ENCODE data around the gene MYO5B. TPM values are rescaled to one million over a fixed set of nuclear protein-coding genes. Genes with fewer than 3 reads are reported as not detected.

MYO5B gene
- polyA plus RNA-seq, 1 of the 3 experiments (the other 2 are of a cell fraction) = 1.3 TPM

DNA sequence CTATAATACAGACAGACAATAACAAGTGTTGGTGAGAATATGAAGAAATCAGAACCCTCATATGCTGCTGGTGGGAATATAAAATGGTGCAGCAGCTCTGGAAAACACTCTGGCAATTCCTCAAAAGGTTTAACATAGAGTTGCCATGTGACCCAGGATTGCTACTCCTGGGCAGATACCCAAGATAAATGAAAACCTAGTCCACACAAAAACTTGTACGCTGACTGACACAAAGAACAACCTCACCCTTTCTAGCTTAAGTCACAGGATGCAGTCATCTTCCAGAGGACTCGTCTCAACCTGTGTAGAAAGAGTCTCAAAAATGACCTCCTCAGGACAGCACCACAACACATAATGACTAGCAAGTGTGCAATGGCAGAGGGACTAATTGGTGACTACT lies 310.0 kb downstream of the MYO5B start:
- no peak for DNase-seq
- Histone ChIP-seq H3F3A (replicated peaks; ENCODE audit: insufficient read depth) (no peaks in the 10 kb centered on the region), H3K79me2 (ENCODE audit: insufficient read depth) (no peaks in the 10 kb centered on the region), H4K20me1 (ENCODE audit: insufficient read depth) (no peaks in the 10 kb centered on the region), H3K4me1 (ENCODE audit: control insufficient read depth in 1 of 2, insufficient read depth in 2 of 2, low read depth in 1 of 2, low read length in 1 of 2) (no peaks in the 10 kb centered on the region), H3K27me3 (ENCODE audit: insufficient read depth) (no peaks in the 10 kb centered on the region), H3K9me3 (no peaks in the 10 kb centered on the region), H3K9me2 (no peaks in the 10 kb centered on the region), H3K36me3 (replicated peaks in 1 of 2; ENCODE audit: control insufficient read depth in 1 of 2, insufficient read depth in 2 of 2, low read length in 1 of 2) (no peaks in the 10 kb centered on the region), H3K27ac (ENCODE audit: low read depth in 2 of 2, low read length in 1 of 2) (no peak overlapping the region), H3K9ac (no peak overlapping the region), H3K4me2 (no peak overlapping the region), H2AFZ (ENCODE audit: low read depth) (no peak overlapping the region), H3K4me3 (ENCODE audit: low read depth in 2 of 2, low read length in 1 of 2) (no peak overlapping the region)
- POLR2A ChIA-PET = no interaction called here
- CTCF ChIA-PET = interaction anchor here (1.6 kb wide), 1 partner anchor 10 kb away, joined by 4 read pairs; no protein-coding TSS in a partner anchor
- no peak for TF ChIP-seq GATA2 (CRISPR knock-in tag; IDR thresholded peaks at IDR 0.05)
- no peak for TF ChIP-seq FOXM1 (IDR thresholded peaks at IDR 0.05; ENCODE audit: low read depth)
- no peak for TF ChIP-seq TAF1 (IDR thresholded peaks at IDR 0.05; ENCODE audit: borderline replicate concordance, low read depth, low read length)
- no peak for TF ChIP-seq RXRA (IDR thresholded peaks at IDR 0.05; ENCODE audit: borderline replicate concordance, low read depth)
- TF ChIP-seq NFIC (IDR thresholded peaks at IDR 0.05; ENCODE audit: borderline replicate concordance) = no peak
- TF ChIP-seq, protein P1, sequence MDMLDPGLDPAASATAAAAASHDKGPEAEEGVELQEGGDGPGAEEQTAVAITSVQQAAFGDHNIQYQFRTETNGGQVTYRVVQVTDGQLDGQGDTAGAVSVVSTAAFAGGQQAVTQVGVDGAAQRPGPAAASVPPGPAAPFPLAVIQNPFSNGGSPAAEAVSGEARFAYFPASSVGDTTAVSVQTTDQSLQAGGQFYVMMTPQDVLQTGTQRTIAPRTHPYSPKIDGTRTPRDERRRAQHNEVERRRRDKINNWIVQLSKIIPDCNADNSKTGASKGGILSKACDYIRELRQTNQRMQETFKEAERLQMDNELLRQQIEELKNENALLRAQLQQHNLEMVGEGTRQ (IDR thresholded peaks at IDR 0.05; ENCODE audit: borderline replicate concordance, low read depth, low read length) = no peak
- TF ChIP-seq MAX (IDR thresholded peaks at IDR 0.05; ENCODE audit: low read depth) = no peak
- TF ChIP-seq, protein P2, sequence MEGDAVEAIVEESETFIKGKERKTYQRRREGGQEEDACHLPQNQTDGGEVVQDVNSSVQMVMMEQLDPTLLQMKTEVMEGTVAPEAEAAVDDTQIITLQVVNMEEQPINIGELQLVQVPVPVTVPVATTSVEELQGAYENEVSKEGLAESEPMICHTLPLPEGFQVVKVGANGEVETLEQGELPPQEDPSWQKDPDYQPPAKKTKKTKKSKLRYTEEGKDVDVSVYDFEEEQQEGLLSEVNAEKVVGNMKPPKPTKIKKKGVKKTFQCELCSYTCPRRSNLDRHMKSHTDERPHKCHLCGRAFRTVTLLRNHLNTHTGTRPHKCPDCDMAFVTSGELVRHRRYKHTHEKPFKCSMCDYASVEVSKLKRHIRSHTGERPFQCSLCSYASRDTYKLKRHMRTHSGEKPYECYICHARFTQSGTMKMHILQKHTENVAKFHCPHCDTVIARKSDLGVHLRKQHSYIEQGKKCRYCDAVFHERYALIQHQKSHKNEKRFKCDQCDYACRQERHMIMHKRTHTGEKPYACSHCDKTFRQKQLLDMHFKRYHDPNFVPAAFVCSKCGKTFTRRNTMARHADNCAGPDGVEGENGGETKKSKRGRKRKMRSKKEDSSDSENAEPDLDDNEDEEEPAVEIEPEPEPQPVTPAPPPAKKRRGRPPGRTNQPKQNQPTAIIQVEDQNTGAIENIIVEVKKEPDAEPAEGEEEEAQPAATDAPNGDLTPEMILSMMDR (IDR thresholded peaks at IDR 0.05) = no peak
- no peak for TF ChIP-seq YY1 (IDR thresholded peaks at IDR 0.05; ENCODE audit: low read depth)
- TF ChIP-seq GABPA (IDR thresholded peaks at IDR 0.05; ENCODE audit: low read depth) = no peak
- no peak for TF ChIP-seq ZBTB33 (IDR thresholded peaks at IDR 0.05; ENCODE audit: borderline replicate concordance, low read depth)
- no peak for TF ChIP-seq NRF1 (IDR thresholded peaks at IDR 0.05; ENCODE audit: low read depth, low read length)
- no peak for TF ChIP-seq TCF12 (IDR thresholded peaks at IDR 0.05)
- TF ChIP-seq MEF2A (IDR thresholded peaks at IDR 0.05; ENCODE audit: borderline replicate concordance, low read depth) = no peak
- no peak for TF ChIP-seq RAD21 (IDR thresholded peaks at IDR 0.05; ENCODE audit: low read length)
- no peak for TF ChIP-seq EZH2phosphoT487 (IDR thresholded peaks at IDR 0.05; ENCODE audit: borderline replicate concordance, low read depth)
- TF ChIP-seq IRF3 (IDR thresholded peaks at IDR 0.05; ENCODE audit: low read depth, low read length) = no peak
- no peak for TF ChIP-seq SIN3A (IDR thresholded peaks at IDR 0.05; ENCODE audit: borderline replicate concordance, low read depth, low read length)
- TF ChIP-seq RCOR1 (IDR thresholded peaks at IDR 0.05; ENCODE audit: low read length) = no peak
- 56% methylated on average over 2 of the region's 2 CpGs for WGBS (ENCODE audit: low lambda C conversion rate)

All from SK-N-SH (cell line).